ENCODE data around the gene KNDC1.
"Not testable (repeated sequence)": the region's sequence is repeated elsewhere in the genome, so short reads cannot be mapped to it uniquely, and the experiment has no call there.

Gene KNDC1

GRCh38 chr10:133214468-133215410 is 54.7 kb downstream of the KNDC1 start:
- no peak for DNase-seq (ENCODE audit: low spot score)
- TF ChIP-seq CTCF (IDR thresholded peaks at IDR 0.05; ENCODE audit: extremely low read depth, missing control alignments), result no peak

- DNase-seq (ENCODE audit: low spot score), result no peak
- TF ChIP-seq CTCF (IDR thresholded peaks at IDR 0.05; ENCODE audit: extremely low read depth, missing control alignments), result no peak
Observed at GRCh38 chr10:133215586-133215985, 55.6 kb downstream of the KNDC1 start.

- no peak for TF ChIP-seq CTCF (IDR thresholded peaks at IDR 0.05; ENCODE audit: extremely low read depth, missing control alignments)
- no peak for DNase-seq (ENCODE audit: low spot score)
Observed at GRCh38 chr10:133216776-133217175, 56.8 kb downstream of the KNDC1 start.

- TF ChIP-seq CTCF (IDR thresholded peaks at IDR 0.05; ENCODE audit: extremely low read depth, missing control alignments), result no peak
- DNase-seq (ENCODE audit: low spot score), result no peak
Observed at GRCh38 chr10:133217800-133218589, 58.0 kb downstream of the KNDC1 start.

GRCh38 chr10:133218891-133219290 is 58.9 kb downstream of the KNDC1 start:
- TF ChIP-seq CTCF (IDR thresholded peaks at IDR 0.05; ENCODE audit: extremely low read depth, missing control alignments), result no peak
- DNase-seq (ENCODE audit: low spot score), result no peak

GRCh38 chr10:133219782-133220181 is 59.8 kb downstream of the KNDC1 start:
- no peak for DNase-seq (ENCODE audit: low spot score)
- no peak for TF ChIP-seq CTCF (IDR thresholded peaks at IDR 0.05; ENCODE audit: extremely low read depth, missing control alignments)

- TF ChIP-seq CTCF (IDR thresholded peaks at IDR 0.05; ENCODE audit: extremely low read depth, missing control alignments), result no peak
- DNase-seq (ENCODE audit: low spot score), result no peak
Observed at GRCh38 chr10:133221331-133221730, 61.3 kb downstream of the KNDC1 start.

GRCh38 chr10:133221756-133222155 is 61.7 kb downstream of the KNDC1 start:
- DNase-seq (ENCODE audit: low spot score), result not testable (repeated sequence)
